GM12865 (cell line): ENCODE results near the gene LRIG2.
A peak's percentile ranks its signal among the peaks of the same experiment; 100 is the strongest.
"Not testable (repeated sequence)": the region's sequence is repeated elsewhere in the genome, so short reads cannot be mapped to it uniquely, and the experiment has no call there.

Experiments used
- DNase-seq: peaks from one replicate; pipeline ENCODE4 v3.0.0; 2010; ENCODE audit warnings: low read depth
- H3K4me3 ChIP-seq: 2 replicates; pipeline ENCODE4 v1.5.1; 2011; ENCODE audit warnings: mild to moderate bottlenecking, low read depth, low read length, control low read depth
- CTCF ChIP-seq: IDR thresholded peaks from 2 replicates; pipeline ENCODE4 v1.5.1; 2011; ENCODE audit warnings: low read length, control low read depth, low read depth, inconsistent platforms; ENCODE audit not compliant: insufficient read depth; ENCODE audit errors: missing control alignments

LRIG2 gene

GRCh38 chr1:113072757-113073478 is at the start of gene LRIG2:
LRIG2 (plus strand) TSS chr1:113073198; CDS start chr1:113073407, 209 bp downstream.
- TF ChIP-seq CTCF, result peak; percentile 84
- DNase-seq, result peak; percentile 98
- H3K4me3 ChIP-seq, result peak within 1 kb of the TSS; percentile 89

- H3K4me3 ChIP-seq, DNase-seq: not testable (repeated sequence)
Measured at GRCh38 chr1:113023316-113023715, 49.7 kb upstream of the LRIG2 start.

GRCh38 chr1:113027007-113027406 is 46.0 kb upstream of the LRIG2 start:
- TF ChIP-seq CTCF, result no peak
- no peak for DNase-seq
- H3K4me3 ChIP-seq, result no peak overlapping the region

GRCh38 chr1:113027449-113027848 is 45.5 kb upstream of the LRIG2 start:
- H3K4me3 ChIP-seq, result no peak overlapping the region
- TF ChIP-seq CTCF, result no peak
- no peak for DNase-seq

- no peak overlapping the region for H3K4me3 ChIP-seq
- no peak for DNase-seq
- TF ChIP-seq CTCF, result no peak
Measured at GRCh38 chr1:113029822-113030221, 43.2 kb upstream of the LRIG2 start.

GRCh38 chr1:113031171-113031933 is 41.6 kb upstream of the LRIG2 start:
- DNase-seq, result peak; percentile 71
- TF ChIP-seq CTCF, result no peak
- H3K4me3 ChIP-seq, result no peak overlapping the region

- TF ChIP-seq CTCF, result no peak
- no peak for DNase-seq
- H3K4me3 ChIP-seq, result no peak overlapping the region
Measured at GRCh38 chr1:113035086-113035485, 37.9 kb upstream of the LRIG2 start.
